Fibroblast of lung (primary cell): ENCODE data around the gene CHRND. TPM values are rescaled to one million over a fixed set of nuclear protein-coding genes. Genes with fewer than 3 reads are reported as not detected.

Experiments used
- DNase-seq, 2 donors: peaks; one replicate each; pipeline versions ENCODE4 v3.0.0 to v3.0.0-alpha.2; 2010; ENCODE audit warnings: low read depth in 2 of 2
- H2AFZ ChIP-seq: 2 replicates; pipeline ENCODE4 v1.5.1; 2012; ENCODE audit warnings: low read length, control low read depth, inconsistent platforms
- H3K27ac ChIP-seq: 2 replicates; pipeline ENCODE4 v1.5.1; 2011; ENCODE audit warnings: low read length, control low read depth; ENCODE audit not compliant: insufficient read depth
- H3K27me3 ChIP-seq: 2 replicates; pipeline ENCODE4 v1.5.1; 2011; ENCODE audit warnings: mild to moderate bottlenecking, low read length; ENCODE audit not compliant: control insufficient read depth, insufficient read depth
- H3K36me3 ChIP-seq: 2 replicates; pipeline ENCODE4 v1.5.1; 2011; ENCODE audit warnings: low read length; ENCODE audit not compliant: control insufficient read depth, insufficient read depth
- H3K4me1 ChIP-seq: 2 replicates; pipeline ENCODE4 v1.5.1; 2011; ENCODE audit warnings: low read length; ENCODE audit not compliant: control insufficient read depth, insufficient read depth; ENCODE audit errors: extremely low read depth
- H3K4me2 ChIP-seq: 2 replicates; pipeline ENCODE4 v1.5.1; 2011; ENCODE audit warnings: low read length, control low read depth; ENCODE audit not compliant: insufficient read depth; ENCODE audit errors: extremely low read depth
- H3K4me3 ChIP-seq, 4 experiments: fragments of 200-600 bp in 1 of 4; sonication (generic) in 1 of 4; replicated peaks in 1 of 4; 2 replicates each; pipeline ENCODE4 v1.5.1; 2011 to 2016; ENCODE audit warnings: low read length in 4 of 4, low read depth in 3 of 4, mild to moderate bottlenecking in 3 of 4, control low read depth in 2 of 4, inconsistent platforms in 1 of 4, mixed read lengths in 1 of 4; ENCODE audit not compliant: insufficient read depth in 1 of 4; ENCODE audit errors: control extremely low read depth in 1 of 4
- H3K79me2 ChIP-seq: 2 replicates; pipeline ENCODE4 v1.5.1; 2012; ENCODE audit warnings: mild to moderate bottlenecking, low read length, inconsistent platforms; ENCODE audit not compliant: control insufficient read depth, insufficient read depth
- H3K9ac ChIP-seq: 2 replicates; pipeline ENCODE4 v1.5.1; 2011; ENCODE audit warnings: mild to moderate bottlenecking, low read length, control low read depth; ENCODE audit not compliant: insufficient read depth
- H3K9me3 ChIP-seq: 2 replicates; pipeline ENCODE4 v1.5.1; 2012; ENCODE audit warnings: low read depth, low read length; ENCODE audit not compliant: control insufficient read depth, insufficient read depth
- H4K20me1 ChIP-seq: 2 replicates; pipeline ENCODE4 v1.5.1; 2011; ENCODE audit warnings: low read length; ENCODE audit not compliant: control insufficient read depth, insufficient read depth; ENCODE audit errors: extremely low read depth
- EZH2 ChIP-seq: IDR thresholded peaks from 2 replicates; pipeline ENCODE4 v1.5.1; 2012; ENCODE audit warnings: low read length, control low read depth, mild to moderate bottlenecking; ENCODE audit errors: missing control alignments
- polyA plus RNA-seq, 2 donors: library from polyadenylated mRNA; depleted of rRNA in 1 of 2; stranded (reverse) in 1 of 2; unstranded in 1 of 2; fragments of >200 nt; gene quantifications; 2 replicates each; pipeline ENCODE4 v1.2.1, GENCODE V29; 2011 to 2012; ENCODE audit warnings: missing spikeins in 1 of 2
- total RNA-seq: library from RNA; depleted of rRNA; stranded (reverse); fragments of >200 nt; gene quantifications from 2 replicates; pipeline ENCODE4 v1.2.1, GENCODE V29; 2014
- TF ChIP-seq, protein P1 (sequence below), 2 donors: IDR thresholded peaks in 1 of 2; conservative IDR thresholded peaks in 1 of 2; 1 replicate in 1 of 2; 2 replicates in 1 of 2; pipeline ENCODE4 v1.5.1; 2011 to 2012; ENCODE audit warnings: low read length in 2 of 2, control low read depth in 1 of 2, inconsistent platforms in 1 of 2, low read depth in 1 of 2, mild to moderate bottlenecking in 1 of 2

CHRND gene
- total and polyA plus RNA-seq, 2 donors (not counting 1 experiment from before 2014, with no cell fraction given), result not detected

GRCh38 chr2:232526372-232526941, 497 bp downstream of the CHRND start:
- Histone ChIP-seq H3K27me3 (peaks cover 15% of the 10 kb centered on the region), H2AFZ (no peak overlapping the region)

DNA sequence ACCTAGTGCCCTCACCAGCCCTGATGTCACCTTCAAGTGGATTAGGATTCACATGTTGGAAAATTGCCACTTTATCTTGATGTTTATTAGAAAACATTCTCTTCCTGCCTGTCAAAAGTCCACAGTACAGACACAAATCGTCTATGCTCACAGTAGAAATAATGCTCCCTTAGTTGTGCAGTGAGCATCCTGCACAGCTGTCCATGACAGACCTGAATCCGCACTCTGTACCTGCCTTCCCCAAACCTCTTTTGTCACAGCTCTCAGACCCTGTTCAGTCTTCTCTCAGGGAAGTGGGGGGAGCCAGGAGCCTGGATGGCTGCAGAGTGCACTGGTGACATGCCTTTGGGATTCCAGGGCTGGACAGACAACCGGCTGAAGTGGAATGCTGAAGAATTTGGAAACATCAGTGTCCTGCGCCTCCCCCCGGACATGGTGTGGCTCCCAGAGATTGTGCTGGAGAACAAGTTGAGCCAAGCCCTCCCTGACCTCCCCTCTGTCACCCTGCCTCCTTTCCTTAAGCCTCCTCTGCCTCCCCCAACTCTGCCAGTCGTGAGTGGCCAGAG, 2.0 kb downstream of the CHRND start:
- Histone ChIP-seq H3K4me2 (no peak overlapping the region), H3K9ac (no peak overlapping the region), H3K9me3 (no peaks in the 10 kb centered on the region), H3K36me3 (no peaks in the 10 kb centered on the region), H2AFZ (no peak overlapping the region), H3K4me1 (no peaks in the 10 kb centered on the region), H3K27me3 (peaks cover 10% of the 10 kb centered on the region), H3K27ac (no peak overlapping the region), H4K20me1 (no peaks in the 10 kb centered on the region), H3K79me2 (no peaks in the 10 kb centered on the region), H3K4me3 (no peak overlapping the region)
- TF ChIP-seq, protein P1, sequence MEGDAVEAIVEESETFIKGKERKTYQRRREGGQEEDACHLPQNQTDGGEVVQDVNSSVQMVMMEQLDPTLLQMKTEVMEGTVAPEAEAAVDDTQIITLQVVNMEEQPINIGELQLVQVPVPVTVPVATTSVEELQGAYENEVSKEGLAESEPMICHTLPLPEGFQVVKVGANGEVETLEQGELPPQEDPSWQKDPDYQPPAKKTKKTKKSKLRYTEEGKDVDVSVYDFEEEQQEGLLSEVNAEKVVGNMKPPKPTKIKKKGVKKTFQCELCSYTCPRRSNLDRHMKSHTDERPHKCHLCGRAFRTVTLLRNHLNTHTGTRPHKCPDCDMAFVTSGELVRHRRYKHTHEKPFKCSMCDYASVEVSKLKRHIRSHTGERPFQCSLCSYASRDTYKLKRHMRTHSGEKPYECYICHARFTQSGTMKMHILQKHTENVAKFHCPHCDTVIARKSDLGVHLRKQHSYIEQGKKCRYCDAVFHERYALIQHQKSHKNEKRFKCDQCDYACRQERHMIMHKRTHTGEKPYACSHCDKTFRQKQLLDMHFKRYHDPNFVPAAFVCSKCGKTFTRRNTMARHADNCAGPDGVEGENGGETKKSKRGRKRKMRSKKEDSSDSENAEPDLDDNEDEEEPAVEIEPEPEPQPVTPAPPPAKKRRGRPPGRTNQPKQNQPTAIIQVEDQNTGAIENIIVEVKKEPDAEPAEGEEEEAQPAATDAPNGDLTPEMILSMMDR (conservative IDR thresholded peaks at IDR 0.05 in 1 of 2, IDR thresholded peaks at IDR 0.05 in 1 of 2; ENCODE audit: low read depth in 1 of 2, low read length in 2 of 2), result no peak
- no peak for TF ChIP-seq EZH2
- DNase-seq, result no peak

More at GRCh38 chr2:232526372-232526941, 497 bp downstream of the CHRND start:
- TF ChIP-seq, protein P1 (conservative IDR thresholded peaks at IDR 0.05 in 1 of 2, IDR thresholded peaks at IDR 0.05 in 1 of 2; ENCODE audit: low read depth in 1 of 2, low read length in 2 of 2), result no peak
- no peak for TF ChIP-seq EZH2
- Histone ChIP-seq H4K20me1 (no peaks in the 10 kb centered on the region), H3K9me3 (no peaks in the 10 kb centered on the region), H3K4me3 (no peak overlapping the region), H3K4me1 (no peaks in the 10 kb centered on the region), H3K4me2 (no peak overlapping the region), H3K27ac (no peak overlapping the region), H3K79me2 (no peaks in the 10 kb centered on the region), H3K36me3 (no peaks in the 10 kb centered on the region), H3K9ac (no peak overlapping the region)
- DNase-seq, result no peak

DNA sequence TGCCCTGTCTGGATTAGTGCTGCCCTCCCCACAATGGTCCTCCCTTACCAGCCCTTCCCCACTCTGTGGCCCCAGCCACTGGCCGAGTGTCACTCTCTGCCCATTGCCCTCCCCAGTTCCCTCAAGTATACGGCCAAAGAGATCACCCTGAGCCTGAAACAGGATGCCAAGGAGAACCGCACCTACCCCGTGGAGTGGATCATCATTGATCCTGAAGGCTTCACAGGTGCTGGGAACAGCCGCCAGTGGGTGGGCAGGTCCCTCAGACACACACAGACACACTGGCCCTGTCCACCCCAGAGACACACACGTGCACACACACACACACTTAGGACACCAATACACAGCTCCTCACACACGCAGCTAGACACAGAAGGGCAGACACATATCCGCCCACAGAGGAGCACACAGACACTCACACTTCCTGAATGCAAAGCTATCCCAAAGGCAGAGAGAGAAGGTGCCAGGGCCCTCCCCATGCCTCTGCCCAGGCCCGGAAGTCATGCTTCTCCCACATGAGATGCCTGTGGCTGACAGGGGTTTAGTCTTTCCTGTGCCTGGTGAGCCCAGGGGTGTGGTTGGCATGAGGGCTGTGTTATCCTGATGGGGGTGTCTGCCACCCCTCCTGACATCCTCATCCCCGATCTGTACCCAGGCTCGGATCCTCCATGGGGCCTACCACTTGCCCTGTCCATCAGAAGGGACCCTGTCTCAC, 2.9 kb downstream of the CHRND start:
- Histone ChIP-seq H3K4me3 (no peak overlapping the region), H3K27ac (no peak overlapping the region), H3K36me3 (no peaks in the 10 kb centered on the region), H3K27me3 (peaks cover 3% of the 10 kb centered on the region), H3K9ac (no peak overlapping the region), H3K9me3 (no peaks in the 10 kb centered on the region), H3K4me1 (no peaks in the 10 kb centered on the region), H4K20me1 (no peaks in the 10 kb centered on the region), H2AFZ (no peak overlapping the region), H3K79me2 (no peaks in the 10 kb centered on the region), H3K4me2 (no peak overlapping the region)
- TF ChIP-seq, protein P1 (conservative IDR thresholded peaks at IDR 0.05 in 1 of 2, IDR thresholded peaks at IDR 0.05 in 1 of 2; ENCODE audit: low read depth in 1 of 2, low read length in 2 of 2), result no peak
- no peak for TF ChIP-seq EZH2
- no peak for DNase-seq
